ENCODE measurements around the gene FAM222B. TPM values are rescaled to one million over a fixed set of nuclear protein-coding genes. Genes with fewer than 3 reads are reported as not detected.

FAM222B gene
- polyA plus RNA-seq, 2 of the 4 experiments (the other 2 are of a cell fraction) = 10.7 to 15.6 TPM

GRCh38 chr17:28717578-28718332 lies 124.8 kb downstream of the FAM222B start, which contains the start of gene RAB34 (continued):
- no peak for TF ChIP-seq NPAS2 (CRISPR knock-in tag; IDR thresholded peaks at IDR 0.05; ENCODE audit: borderline replicate concordance)
- TF ChIP-seq, protein P1, sequence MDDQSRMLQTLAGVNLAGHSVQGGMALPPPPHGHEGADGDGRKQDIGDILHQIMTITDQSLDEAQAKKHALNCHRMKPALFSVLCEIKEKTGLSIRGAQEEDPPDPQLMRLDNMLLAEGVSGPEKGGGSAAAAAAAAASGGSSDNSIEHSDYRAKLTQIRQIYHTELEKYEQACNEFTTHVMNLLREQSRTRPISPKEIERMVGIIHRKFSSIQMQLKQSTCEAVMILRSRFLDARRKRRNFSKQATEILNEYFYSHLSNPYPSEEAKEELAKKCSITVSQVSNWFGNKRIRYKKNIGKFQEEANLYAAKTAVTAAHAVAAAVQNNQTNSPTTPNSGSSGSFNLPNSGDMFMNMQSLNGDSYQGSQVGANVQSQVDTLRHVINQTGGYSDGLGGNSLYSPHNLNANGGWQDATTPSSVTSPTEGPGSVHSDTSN (IDR thresholded peaks at IDR 0.05) = peak; percentile 25; the same call in 1 of the 2 replicates
- no peak for TF ChIP-seq EHF (CRISPR knock-in tag; IDR thresholded peaks at IDR 0.05)
- TF ChIP-seq MAX (IDR thresholded peaks at IDR 0.05) = peak; percentile 78
- peak; percentile 33; the same call in 1 of the 2 replicates for TF ChIP-seq TFCP2L1 (CRISPR knock-in tag; IDR thresholded peaks at IDR 0.05)
- no peak for TF ChIP-seq USF2 (IDR thresholded peaks at IDR 0.05)
- no peak for TF ChIP-seq ZC3H11A (IDR thresholded peaks at IDR 0.05)
- TF ChIP-seq NR3C1 (IDR thresholded peaks at IDR 0.05) = no peak
- TF ChIP-seq RNF2 (IDR thresholded peaks at IDR 0.05; ENCODE audit: borderline replicate concordance, low read depth) = no peak
- TF ChIP-seq JUNB (IDR thresholded peaks at IDR 0.05) = 0 out of 2 replicates have a peak, but pooled peaks have one; percentile 26
- no peak for TF ChIP-seq CBX2 (IDR thresholded peaks at IDR 0.05; ENCODE audit: borderline replicate concordance, low read depth)
- no peak for TF ChIP-seq RCOR1 (IDR thresholded peaks at IDR 0.05; ENCODE audit: low read depth, low read length)
- no peak for TF ChIP-seq ESRRA (IDR thresholded peaks at IDR 0.05; ENCODE audit: borderline replicate concordance, low read length)
- TF ChIP-seq, protein P2, sequence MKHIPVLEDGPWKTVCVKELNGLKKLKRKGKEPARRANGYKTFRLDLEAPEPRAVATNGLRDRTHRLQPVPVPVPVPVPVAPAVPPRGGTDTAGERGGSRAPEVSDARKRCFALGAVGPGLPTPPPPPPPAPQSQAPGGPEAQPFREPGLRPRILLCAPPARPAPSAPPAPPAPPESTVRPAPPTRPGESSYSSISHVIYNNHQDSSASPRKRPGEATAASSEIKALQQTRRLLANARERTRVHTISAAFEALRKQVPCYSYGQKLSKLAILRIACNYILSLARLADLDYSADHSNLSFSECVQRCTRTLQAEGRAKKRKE (CRISPR knock-in tag; IDR thresholded peaks at IDR 0.05; ENCODE audit: low read depth) = no peak
- TF ChIP-seq, protein P3, sequence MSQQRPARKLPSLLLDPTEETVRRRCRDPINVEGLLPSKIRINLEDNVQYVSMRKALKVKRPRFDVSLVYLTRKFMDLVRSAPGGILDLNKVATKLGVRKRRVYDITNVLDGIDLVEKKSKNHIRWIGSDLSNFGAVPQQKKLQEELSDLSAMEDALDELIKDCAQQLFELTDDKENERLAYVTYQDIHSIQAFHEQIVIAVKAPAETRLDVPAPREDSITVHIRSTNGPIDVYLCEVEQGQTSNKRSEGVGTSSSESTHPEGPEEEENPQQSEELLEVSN (IDR thresholded peaks at IDR 0.05; ENCODE audit: borderline replicate concordance, low read depth) = peak; percentile 78
- TF ChIP-seq FOSB (CRISPR knock-in tag; IDR thresholded peaks at IDR 0.05) = no peak
- TF ChIP-seq, protein P4, sequence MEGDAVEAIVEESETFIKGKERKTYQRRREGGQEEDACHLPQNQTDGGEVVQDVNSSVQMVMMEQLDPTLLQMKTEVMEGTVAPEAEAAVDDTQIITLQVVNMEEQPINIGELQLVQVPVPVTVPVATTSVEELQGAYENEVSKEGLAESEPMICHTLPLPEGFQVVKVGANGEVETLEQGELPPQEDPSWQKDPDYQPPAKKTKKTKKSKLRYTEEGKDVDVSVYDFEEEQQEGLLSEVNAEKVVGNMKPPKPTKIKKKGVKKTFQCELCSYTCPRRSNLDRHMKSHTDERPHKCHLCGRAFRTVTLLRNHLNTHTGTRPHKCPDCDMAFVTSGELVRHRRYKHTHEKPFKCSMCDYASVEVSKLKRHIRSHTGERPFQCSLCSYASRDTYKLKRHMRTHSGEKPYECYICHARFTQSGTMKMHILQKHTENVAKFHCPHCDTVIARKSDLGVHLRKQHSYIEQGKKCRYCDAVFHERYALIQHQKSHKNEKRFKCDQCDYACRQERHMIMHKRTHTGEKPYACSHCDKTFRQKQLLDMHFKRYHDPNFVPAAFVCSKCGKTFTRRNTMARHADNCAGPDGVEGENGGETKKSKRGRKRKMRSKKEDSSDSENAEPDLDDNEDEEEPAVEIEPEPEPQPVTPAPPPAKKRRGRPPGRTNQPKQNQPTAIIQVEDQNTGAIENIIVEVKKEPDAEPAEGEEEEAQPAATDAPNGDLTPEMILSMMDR (IDR thresholded peaks at IDR 0.05) = peak; percentile 55
- no peak for TF ChIP-seq RFX5 (IDR thresholded peaks at IDR 0.05)
- TF ChIP-seq HEYL (CRISPR knock-in tag; IDR thresholded peaks at IDR 0.05) = no peak
- TF ChIP-seq CHD2 (IDR thresholded peaks at IDR 0.05; ENCODE audit: low read length, partially characterized antibody) = no peak
- no peak for TF ChIP-seq RAD21 (conservative IDR thresholded peaks at IDR 0.05 in 1 of 2, IDR thresholded peaks at IDR 0.05 in 1 of 2)
- TF ChIP-seq HOXA7 (CRISPR knock-in tag; IDR thresholded peaks at IDR 0.05) = no peak
- TF ChIP-seq JUN (IDR thresholded peaks at IDR 0.05) = peak; percentile 76 to 84; a peak in 3 of 5 replicates

Measured in A549 (cell line).